ENCODE results near the gene ZXDC.

Gene ZXDC

GRCh38 chr3:126398423-126399350 lies 77.0 kb downstream of the ZXDC start:
- no peak for DNase-seq
- Histone ChIP-seq H3K4me1 (ENCODE audit: control insufficient read depth, insufficient read depth, low read length, poor library complexity, severe bottlenecking) (no peaks in the 10 kb centered on the region), H3K36me3 (ENCODE audit: control insufficient read depth, insufficient read depth, low read length) (no peaks in the 10 kb centered on the region), H3K4me3 (ENCODE audit: insufficient read depth, low read depth, low read length, poor library complexity, severe bottlenecking) (no peak overlapping the region), H3K27ac (ENCODE audit: insufficient read depth, low read length, poor library complexity, severe bottlenecking) (no peak overlapping the region), H3K27me3 (replicated peaks; ENCODE audit: control insufficient read depth, insufficient read depth, low read length, poor library complexity, severe bottlenecking) (no peaks in the 10 kb centered on the region), H3K9me3 (ENCODE audit: control insufficient read depth, low read length) (no peaks in the 10 kb centered on the region)

DNA sequence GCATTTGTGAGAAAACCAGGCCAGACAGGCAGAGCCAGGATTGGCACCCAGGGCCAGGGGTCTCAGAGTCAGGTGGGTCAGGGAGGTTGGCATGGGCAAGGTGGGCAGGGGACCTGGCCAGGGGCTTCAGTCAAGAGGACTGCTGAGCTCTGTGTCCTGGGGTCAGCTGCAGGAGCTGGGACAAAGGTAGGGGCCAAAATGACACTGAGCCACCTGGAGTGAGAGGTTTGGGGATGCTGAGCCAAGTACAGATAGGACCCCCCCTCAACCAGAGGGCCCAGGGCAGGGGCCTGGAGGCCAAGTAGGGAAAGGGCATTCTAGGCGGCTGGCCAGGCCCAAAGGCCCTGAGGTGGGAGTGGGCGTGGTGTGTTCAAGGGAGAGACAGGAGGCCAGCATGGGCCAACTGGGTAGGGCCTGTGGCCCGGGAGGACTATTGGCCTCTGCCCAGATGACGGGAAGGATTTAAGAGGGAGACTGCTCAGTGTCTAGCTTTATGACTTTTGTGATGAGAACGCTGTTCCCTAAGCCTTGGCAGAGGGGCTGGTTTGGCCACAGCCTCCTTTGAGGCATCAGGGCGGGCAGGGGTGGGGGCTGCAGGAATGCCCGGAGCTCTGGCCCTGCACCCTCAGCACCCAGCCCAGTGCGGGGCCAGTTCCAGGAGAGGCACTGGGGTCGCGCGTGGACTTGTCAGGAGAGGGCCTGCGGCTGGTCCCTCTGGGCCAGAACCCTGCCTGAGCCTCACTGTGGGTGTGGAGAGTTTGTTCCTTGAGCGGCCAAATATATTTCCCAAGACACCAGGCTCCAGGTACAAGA lies 77.9 kb downstream of the ZXDC start:
- Histone ChIP-seq H3K4me1 (ENCODE audit: control insufficient read depth, insufficient read depth, low read length, poor library complexity, severe bottlenecking) (no peaks in the 10 kb centered on the region), H3K36me3 (ENCODE audit: control insufficient read depth, insufficient read depth, low read length) (no peaks in the 10 kb centered on the region), H3K27me3 (replicated peaks; ENCODE audit: control insufficient read depth, insufficient read depth, low read length, poor library complexity, severe bottlenecking) (no peaks in the 10 kb centered on the region), H3K27ac (ENCODE audit: insufficient read depth, low read length, poor library complexity, severe bottlenecking) (no peak overlapping the region), H3K4me3 (ENCODE audit: insufficient read depth, low read depth, low read length, poor library complexity, severe bottlenecking) (no peak overlapping the region), H3K9me3 (ENCODE audit: control insufficient read depth, low read length) (no peaks in the 10 kb centered on the region)
- DNase-seq: no peak

- Histone ChIP-seq H3K36me3 (ENCODE audit: control insufficient read depth, insufficient read depth, low read length) (no peaks in the 10 kb centered on the region), H3K27me3 (replicated peaks; ENCODE audit: control insufficient read depth, insufficient read depth, low read length, poor library complexity, severe bottlenecking) (no peaks in the 10 kb centered on the region), H3K27ac (ENCODE audit: insufficient read depth, low read length, poor library complexity, severe bottlenecking) (no peak overlapping the region), H3K4me3 (ENCODE audit: insufficient read depth, low read depth, low read length, poor library complexity, severe bottlenecking) (no peak overlapping the region), H3K9me3 (ENCODE audit: control insufficient read depth, low read length) (no peaks in the 10 kb centered on the region), H3K4me1 (ENCODE audit: control insufficient read depth, insufficient read depth, low read length, poor library complexity, severe bottlenecking) (no peaks in the 10 kb centered on the region)
- DNase-seq: no peak
Measured at GRCh38 chr3:126396536-126396935, 79.2 kb downstream of the ZXDC start.

DNA sequence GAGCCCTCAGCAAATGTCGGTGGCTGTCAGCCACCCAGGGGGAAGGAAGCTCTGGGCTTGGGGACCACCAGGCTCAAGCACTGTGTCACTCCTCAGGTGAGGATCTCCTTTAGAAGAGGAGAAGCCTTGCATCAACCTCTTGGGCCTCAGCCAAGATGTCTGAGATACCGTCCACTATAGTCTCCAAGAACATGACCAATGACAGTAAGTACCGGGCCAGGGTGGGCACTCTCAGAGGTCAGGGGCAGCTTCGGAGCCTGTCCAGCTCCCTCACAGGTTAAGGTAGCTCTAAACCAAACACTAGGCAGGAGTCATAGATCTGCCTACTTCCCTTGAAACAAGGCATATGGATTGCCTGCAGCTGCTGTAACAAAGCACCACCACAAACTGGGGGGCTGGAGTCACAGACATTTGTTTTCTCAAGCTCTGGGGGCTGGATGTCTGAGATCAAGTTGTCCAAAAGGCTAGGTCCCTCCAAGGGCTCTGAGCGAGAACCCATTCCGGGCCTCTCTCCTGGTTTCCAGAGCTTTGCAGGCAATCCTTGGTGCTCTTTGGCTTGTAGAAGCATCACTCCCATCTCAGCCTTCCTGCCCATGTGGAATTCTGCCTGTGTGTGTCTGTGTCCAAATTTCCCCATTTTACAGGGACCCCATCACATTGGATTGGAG lies 79.7 kb downstream of the ZXDC start:
- H3K27me3 ChIP-seq (replicated peaks; ENCODE audit: control insufficient read depth, insufficient read depth, low read length, poor library complexity, severe bottlenecking): no peaks in the 10 kb centered on the region
- H3K27ac ChIP-seq (ENCODE audit: insufficient read depth, low read length, poor library complexity, severe bottlenecking): no peak overlapping the region
- no peaks in the 10 kb centered on the region for H3K4me1 ChIP-seq (ENCODE audit: control insufficient read depth, insufficient read depth, low read length, poor library complexity, severe bottlenecking)
- DNase-seq: no peak
- H3K36me3 ChIP-seq (ENCODE audit: control insufficient read depth, insufficient read depth, low read length): no peaks in the 10 kb centered on the region
- no peaks in the 10 kb centered on the region for H3K9me3 ChIP-seq (ENCODE audit: control insufficient read depth, low read length)
- H3K4me3 ChIP-seq (ENCODE audit: insufficient read depth, low read depth, low read length, poor library complexity, severe bottlenecking): no peak overlapping the region

- Histone ChIP-seq H3K4me3 (ENCODE audit: insufficient read depth, low read depth, low read length, poor library complexity, severe bottlenecking) (no peak overlapping the region), H3K27me3 (replicated peaks; ENCODE audit: control insufficient read depth, insufficient read depth, low read length, poor library complexity, severe bottlenecking) (peaks cover under 1% of the 10 kb centered on the region), H3K36me3 (ENCODE audit: control insufficient read depth, insufficient read depth, low read length) (no peaks in the 10 kb centered on the region), H3K27ac (ENCODE audit: insufficient read depth, low read length, poor library complexity, severe bottlenecking) (no peak overlapping the region), H3K4me1 (ENCODE audit: control insufficient read depth, insufficient read depth, low read length, poor library complexity, severe bottlenecking) (no peaks in the 10 kb centered on the region), H3K9me3 (ENCODE audit: control insufficient read depth, low read length) (no peaks in the 10 kb centered on the region)
- DNase-seq: no peak
Measured at GRCh38 chr3:126394977-126395321, 80.7 kb downstream of the ZXDC start.

DNA sequence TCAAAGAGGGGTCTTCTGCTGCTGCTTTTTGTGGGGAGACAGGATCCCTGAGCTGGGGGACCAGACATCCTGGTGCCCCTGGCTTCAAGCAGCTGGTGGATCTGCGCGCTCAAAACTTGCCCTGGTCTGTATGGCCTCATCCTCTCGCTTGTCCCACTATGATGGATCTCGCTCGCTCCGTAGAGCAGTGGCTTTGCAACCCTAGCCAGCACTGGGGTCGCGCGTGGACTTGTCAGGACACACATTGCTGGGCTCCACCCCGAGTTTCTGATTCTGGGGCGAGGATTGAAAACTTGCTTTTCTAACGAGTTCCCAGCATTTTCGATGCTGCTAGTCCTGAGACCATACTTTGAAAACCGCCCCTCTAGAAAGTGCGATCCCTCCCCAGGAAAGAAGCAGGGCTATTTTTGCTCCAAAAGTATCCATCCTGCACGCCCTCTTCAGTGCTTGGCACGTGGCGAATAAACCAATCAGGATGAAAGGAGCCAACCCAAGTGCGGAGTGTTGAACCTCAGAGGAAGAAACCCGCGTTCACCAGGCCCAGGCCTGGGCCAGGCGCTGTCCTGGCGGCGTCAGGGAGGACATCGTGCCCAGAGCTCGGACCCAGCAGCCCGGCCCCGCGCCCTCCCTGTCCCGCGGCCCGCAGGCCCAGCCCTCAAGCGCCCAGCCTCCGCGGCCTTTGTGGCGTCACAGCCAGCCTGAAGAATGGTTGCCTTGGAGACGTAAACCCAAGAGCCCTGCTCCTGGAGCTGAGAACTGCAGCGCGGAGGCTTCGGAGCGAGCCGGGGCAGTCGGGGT lies 81.3 kb downstream of the ZXDC start, which contains the start of gene CFAP100:
CFAP100 (plus strand) TSS at position 731 of the 798 bp plus-strand sequence. CDS start 1,092 bp downstream, outside the sequence.
- Histone ChIP-seq H3K27me3 (replicated peaks; ENCODE audit: control insufficient read depth, insufficient read depth, low read length, poor library complexity, severe bottlenecking) (peaks cover 6% of the 10 kb centered on the region), H3K4me1 (ENCODE audit: control insufficient read depth, insufficient read depth, low read length, poor library complexity, severe bottlenecking) (no peaks in the 10 kb centered on the region), H3K4me3 (ENCODE audit: insufficient read depth, low read depth, low read length, poor library complexity, severe bottlenecking) (no peak within 1 kb of the TSS), H3K27ac (ENCODE audit: insufficient read depth, low read length, poor library complexity, severe bottlenecking) (no peak within 1 kb of the TSS), H3K36me3 (ENCODE audit: control insufficient read depth, insufficient read depth, low read length) (no peaks in the 10 kb centered on the region), H3K9me3 (ENCODE audit: control insufficient read depth, low read length) (no peaks in the 10 kb centered on the region)
- no peak for DNase-seq

DNA sequence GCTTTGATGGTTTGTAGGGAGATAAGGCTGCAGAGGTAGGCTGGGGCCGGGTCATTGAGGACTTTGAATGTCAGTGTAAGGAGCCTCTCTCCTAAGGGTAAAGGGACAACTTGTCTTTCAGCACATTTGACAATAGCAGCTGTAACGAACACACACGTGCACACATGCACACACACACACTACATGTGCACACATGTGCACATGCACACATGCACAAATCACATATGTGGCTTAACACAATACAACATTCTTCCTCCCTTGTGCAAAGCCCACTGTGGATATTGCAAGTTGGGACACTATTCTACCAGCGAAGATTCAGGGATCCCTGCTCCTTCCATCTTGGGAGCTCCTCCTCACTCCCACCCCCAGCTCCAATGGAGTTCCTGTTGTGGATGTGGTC lies 82.1 kb downstream of the ZXDC start:
- H3K4me1 ChIP-seq (ENCODE audit: control insufficient read depth, insufficient read depth, low read length, poor library complexity, severe bottlenecking): no peaks in the 10 kb centered on the region
- H3K9me3 ChIP-seq (ENCODE audit: control insufficient read depth, low read length): no peaks in the 10 kb centered on the region
- no peak overlapping the region for H3K27ac ChIP-seq (ENCODE audit: insufficient read depth, low read length, poor library complexity, severe bottlenecking)
- H3K36me3 ChIP-seq (ENCODE audit: control insufficient read depth, insufficient read depth, low read length): no peaks in the 10 kb centered on the region
- no peak for DNase-seq
- H3K4me3 ChIP-seq (ENCODE audit: insufficient read depth, low read depth, low read length, poor library complexity, severe bottlenecking): no peak overlapping the region
- peaks cover 11% of the 10 kb centered on the region for H3K27me3 ChIP-seq (replicated peaks; ENCODE audit: control insufficient read depth, insufficient read depth, low read length, poor library complexity, severe bottlenecking)

GRCh38 chr3:126392246-126392645 lies 83.4 kb downstream of the ZXDC start:
- peaks cover 11% of the 10 kb centered on the region for H3K27me3 ChIP-seq (replicated peaks; ENCODE audit: control insufficient read depth, insufficient read depth, low read length, poor library complexity, severe bottlenecking)
- no peak overlapping the region for H3K27ac ChIP-seq (ENCODE audit: insufficient read depth, low read length, poor library complexity, severe bottlenecking)
- H3K4me3 ChIP-seq (ENCODE audit: insufficient read depth, low read depth, low read length, poor library complexity, severe bottlenecking): no peak overlapping the region
- no peaks in the 10 kb centered on the region for H3K9me3 ChIP-seq (ENCODE audit: control insufficient read depth, low read length)
- H3K4me1 ChIP-seq (ENCODE audit: control insufficient read depth, insufficient read depth, low read length, poor library complexity, severe bottlenecking): no peaks in the 10 kb centered on the region
- DNase-seq: no peak
- H3K36me3 ChIP-seq (ENCODE audit: control insufficient read depth, insufficient read depth, low read length): no peaks in the 10 kb centered on the region

DNA sequence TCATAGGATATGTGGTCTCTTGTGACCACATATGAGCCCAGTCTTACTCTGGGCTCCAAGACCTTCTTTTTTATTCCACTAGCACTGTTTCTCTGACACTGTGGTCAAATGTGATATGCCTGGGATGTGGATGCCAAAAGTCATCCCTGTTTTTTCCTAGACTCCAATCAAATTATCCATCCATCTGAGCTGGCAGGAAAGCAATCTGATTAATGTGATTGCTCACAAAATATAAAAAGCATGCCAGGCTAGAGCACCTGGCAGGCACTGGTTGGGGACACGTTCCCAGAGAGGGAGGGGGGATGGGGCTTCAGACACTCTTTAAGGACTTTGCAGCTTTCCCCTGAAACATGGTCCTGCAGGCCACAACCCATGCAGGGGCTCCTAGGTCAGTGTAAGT lies 84.1 kb downstream of the ZXDC start:
- H3K4me3 ChIP-seq (ENCODE audit: insufficient read depth, low read depth, low read length, poor library complexity, severe bottlenecking): no peak overlapping the region
- no peaks in the 10 kb centered on the region for H3K36me3 ChIP-seq (ENCODE audit: control insufficient read depth, insufficient read depth, low read length)
- no peaks in the 10 kb centered on the region for H3K9me3 ChIP-seq (ENCODE audit: control insufficient read depth, low read length)
- H3K27me3 ChIP-seq (replicated peaks; ENCODE audit: control insufficient read depth, insufficient read depth, low read length, poor library complexity, severe bottlenecking): peaks cover 11% of the 10 kb centered on the region
- H3K4me1 ChIP-seq (ENCODE audit: control insufficient read depth, insufficient read depth, low read length, poor library complexity, severe bottlenecking): no peaks in the 10 kb centered on the region
- DNase-seq: no peak
- no peak overlapping the region for H3K27ac ChIP-seq (ENCODE audit: insufficient read depth, low read length, poor library complexity, severe bottlenecking)

All from effector memory CD4-positive, alpha-beta T cell (primary cell).